HG03175 (cell line): Measurements from ENCODE around the gene RIBC2.
"Not testable (repeated sequence)": the region's sequence is repeated elsewhere in the genome, so short reads cannot be mapped to it uniquely, and the experiment has no call there.

Experiments
- ATAC-seq: cut with Tn5 transposase; IDR thresholded peaks from one replicate; pipeline ENCODE4 v1.9.1; 2021; ENCODE audit warnings: mild to moderate bottlenecking, moderate library complexity; ENCODE audit not compliant: unreplicated experiment

Gene RIBC2

GRCh38 chr22:45424241-45424731 lies 10.8 kb downstream of the RIBC2 start:
- ATAC-seq = no peak

- no peak for ATAC-seq
These were observed 11.6 kb downstream of the RIBC2 start for GRCh38 chr22:45425101-45425500.

DNA sequence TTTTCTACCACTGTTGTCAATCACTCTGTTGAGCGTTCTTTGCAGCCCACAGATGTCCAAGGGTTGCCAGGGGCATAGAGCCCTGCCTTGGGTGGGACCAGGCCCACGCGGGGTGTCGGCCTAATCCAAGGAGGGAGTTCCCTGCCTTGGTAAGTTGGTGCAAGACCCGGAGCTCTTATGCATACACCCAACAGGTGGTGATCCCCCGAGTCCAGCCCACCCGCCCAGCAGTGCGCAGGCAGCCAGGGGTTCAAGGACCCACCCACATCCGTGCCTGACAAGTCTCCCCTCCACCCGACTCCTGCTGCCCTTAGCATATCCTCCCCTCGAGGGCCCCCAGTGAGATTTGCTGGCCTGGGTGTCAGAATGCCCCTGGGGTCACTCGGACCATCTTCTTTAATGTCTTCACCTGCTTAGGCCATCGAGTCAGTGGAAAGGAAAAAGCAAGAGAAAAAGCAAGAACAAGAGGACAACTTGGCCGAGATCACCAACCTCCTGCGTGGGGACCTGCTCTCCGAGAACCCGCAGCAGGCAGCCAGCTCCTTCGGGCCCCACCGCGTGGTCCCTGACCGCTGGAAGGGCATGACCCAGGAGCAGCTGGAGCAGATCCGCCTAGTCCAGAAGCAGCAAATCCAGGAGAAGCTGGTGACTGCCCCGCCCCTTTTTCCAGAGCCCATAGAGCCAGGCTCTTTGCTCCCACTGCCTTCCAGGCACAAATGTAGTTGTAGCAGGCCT lies 12.2 kb downstream of the RIBC2 start:
- no peak for ATAC-seq

DNA sequence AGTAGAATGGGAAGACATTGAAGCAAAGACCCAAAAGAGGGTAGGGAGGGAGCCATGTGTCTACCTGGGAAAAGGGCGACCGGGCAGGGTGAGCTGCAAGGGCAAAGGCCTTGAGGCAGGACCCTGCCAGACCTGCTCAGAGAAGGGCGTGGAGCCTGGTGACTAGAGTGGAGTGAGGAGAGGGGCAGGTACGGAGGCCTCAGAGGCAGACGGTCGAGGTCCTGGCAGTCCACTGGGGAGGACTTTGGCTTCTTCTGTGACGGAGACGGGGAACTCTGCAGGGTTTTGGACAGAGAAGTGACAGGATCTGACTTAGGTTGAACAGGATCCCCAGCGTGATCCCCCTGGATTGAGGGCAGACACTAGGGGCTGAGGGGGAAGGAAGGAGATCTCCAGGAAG lies 12.9 kb downstream of the RIBC2 start:
- no peak for ATAC-seq

- no peak for ATAC-seq
These were observed 13.6 kb downstream of the RIBC2 start for GRCh38 chr22:45427114-45427513.

DNA sequence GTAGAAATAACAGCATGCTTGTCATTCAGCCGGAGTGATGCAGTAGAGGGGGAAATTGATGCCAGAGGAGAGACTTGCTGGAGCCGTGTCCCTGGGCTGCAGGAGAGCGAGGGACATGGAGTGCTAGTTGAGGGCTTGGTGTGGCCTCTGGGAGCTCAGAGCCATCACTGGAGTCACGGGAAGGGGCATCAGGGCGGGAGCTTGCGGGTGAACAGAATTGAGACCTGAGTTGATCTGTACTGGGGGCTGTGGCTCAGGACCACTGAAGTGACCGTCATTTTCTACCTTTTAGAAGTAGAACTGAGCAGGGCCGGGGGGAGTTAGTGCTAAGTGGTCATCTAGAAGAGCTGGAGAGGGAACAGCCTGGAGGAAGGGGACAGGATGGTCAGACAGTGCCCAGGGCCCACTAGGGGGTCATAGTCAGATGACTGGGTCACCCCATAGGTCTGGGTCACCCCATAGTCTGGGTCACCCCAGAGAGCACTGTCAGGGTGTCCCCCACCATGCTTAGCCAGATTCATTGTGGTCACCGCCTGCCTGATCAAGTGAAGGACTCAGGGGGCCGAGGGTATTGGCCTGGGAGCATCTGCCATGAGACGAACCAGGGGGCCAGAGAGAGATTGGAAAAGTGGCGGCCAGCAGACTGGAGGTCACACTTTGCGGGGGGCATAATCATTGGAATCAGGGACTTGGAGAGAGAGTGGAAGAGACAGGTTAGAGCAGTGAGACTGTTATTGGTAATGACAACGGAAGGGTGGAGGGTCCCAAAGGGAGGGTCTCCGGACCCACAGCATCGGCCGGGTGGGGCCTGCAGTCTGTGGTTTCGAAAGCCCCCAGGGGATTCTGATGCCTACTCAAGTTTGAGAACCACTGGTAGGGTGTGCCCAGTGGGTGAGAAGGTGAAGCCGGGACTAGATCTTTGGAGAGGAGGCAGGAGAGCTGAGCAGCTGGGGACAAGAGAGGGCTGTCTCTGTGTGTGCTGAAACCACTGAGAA lies 15.2 kb downstream of the RIBC2 start:
- ATAC-seq = no peak

- no peak for ATAC-seq
These were observed 15.9 kb downstream of the RIBC2 start for GRCh38 chr22:45429424-45429823.

DNA sequence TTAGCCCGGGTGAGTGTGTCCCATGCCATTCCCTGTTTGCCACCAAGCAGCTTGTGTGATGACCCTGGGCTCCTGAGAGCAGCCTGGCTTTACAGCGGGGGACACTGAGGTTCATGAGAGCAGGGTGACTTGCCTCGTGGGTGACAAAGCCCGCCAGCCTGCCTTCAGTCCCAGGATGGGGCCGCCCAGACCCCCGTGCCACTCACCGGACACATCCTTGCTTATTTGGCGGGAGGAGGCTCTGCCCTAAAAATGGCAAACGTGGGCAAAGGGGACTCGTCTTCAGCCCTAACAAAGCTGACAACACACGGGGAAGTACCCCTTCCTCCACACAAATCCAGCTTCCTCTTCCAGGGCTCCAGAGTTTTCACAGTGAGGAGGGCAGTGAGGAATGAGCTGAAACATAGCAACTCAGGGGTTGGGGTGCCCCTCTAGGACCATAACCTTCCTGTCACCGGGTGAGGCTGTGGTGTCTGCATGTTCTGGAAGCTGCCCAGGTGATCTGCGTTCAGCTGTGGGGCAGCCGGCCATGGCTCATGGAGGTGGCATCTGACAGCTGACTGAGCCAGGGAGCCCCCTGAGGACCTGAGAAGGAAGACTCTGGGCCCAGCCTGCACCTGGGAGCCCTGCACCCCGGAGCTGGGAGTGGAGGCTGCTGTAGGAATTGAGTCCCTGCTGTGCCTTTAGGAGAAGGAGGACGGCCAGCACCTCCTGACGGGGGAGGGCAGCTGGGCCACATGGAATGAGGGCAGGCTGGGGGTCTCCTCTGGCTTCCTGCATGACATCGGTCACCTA lies 16.7 kb downstream of the RIBC2 start:
- no peak for ATAC-seq

- no peak for ATAC-seq
These were observed 17.4 kb downstream of the RIBC2 start for GRCh38 chr22:45430871-45431270.

- ATAC-seq = no peak
These were observed 21.5 kb downstream of the RIBC2 start for GRCh38 chr22:45434981-45435380.

DNA sequence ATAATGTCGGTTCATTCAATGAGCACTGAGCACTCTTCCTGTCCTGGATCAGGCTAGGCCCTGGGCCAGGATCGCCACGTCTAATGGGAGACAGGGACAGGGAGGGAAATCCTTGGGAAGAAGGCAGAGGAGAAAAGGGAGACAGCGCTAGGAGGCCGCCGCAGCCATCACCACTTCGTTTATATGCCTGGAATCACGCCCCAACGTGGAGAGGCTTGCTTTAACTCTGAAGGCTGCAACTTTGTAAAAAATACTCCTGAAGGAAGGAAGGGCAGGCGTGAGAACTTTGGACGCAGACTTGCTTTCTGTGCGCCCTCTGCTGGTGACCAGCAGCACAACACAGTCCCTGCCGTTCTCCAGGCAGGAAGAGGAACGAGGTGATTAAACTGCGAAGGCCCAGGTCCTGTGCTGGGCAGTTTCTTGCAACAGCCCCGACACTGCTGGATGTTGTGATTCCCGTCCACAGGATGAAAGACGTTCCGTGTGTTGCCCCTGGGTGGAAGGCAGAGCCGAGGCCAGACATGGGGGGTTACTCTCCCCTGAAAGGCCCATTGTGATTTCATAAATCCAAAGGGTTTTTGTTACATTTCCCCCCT lies 22.1 kb downstream of the RIBC2 start:
- ATAC-seq = peak; percentile 42

DNA sequence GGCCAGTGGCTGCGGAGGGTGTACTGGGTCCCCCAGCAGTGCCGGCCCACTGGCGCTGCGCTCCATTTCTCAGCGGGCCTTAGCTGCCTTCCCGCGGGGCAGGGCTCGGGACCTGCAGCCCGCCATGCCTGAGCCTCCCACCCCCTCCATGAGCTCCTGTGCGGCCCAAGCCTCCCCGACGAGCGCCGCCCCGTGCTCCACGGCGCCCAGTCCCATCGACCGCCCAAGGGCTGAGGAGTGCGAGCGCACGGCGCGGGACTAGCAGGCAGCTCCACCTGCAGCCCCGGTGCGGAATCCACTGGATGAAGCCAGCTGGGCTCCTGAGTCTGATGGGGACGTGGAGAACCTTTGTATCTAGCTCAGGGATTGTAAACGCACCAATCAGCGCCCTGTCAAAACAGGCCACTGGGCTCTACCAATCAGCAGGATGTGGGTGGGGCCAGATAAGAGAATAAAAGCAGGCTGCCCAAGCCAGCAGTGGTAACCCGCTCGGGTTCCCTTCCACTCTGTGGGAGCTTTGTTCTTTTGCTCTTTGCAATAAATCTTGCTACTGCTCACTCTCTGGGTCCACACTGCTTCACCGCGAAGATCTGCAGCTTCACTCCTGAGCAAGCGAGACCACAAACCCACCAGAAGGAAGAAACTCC lies 23.5 kb downstream of the RIBC2 start:
- ATAC-seq = not testable (repeated sequence)

DNA sequence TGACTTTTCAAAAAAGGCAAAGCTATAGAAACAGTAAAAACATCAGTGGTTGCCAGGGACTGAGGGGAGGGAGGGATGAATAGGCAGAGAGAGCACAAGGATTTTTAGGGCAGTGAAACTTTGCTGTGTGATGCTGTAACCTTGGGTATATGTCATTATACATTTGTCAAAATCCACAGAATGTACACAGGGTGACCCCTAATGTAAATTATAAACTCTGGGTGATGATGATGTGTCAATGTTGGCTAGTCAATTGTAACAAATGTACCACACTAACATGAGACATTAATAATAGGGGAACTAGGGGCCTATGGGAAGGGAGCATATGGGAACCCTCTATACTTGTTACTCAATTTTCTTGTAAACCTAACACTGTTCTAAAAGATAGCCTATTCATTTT lies 24.8 kb downstream of the RIBC2 start:
- no peak for ATAC-seq

DNA sequence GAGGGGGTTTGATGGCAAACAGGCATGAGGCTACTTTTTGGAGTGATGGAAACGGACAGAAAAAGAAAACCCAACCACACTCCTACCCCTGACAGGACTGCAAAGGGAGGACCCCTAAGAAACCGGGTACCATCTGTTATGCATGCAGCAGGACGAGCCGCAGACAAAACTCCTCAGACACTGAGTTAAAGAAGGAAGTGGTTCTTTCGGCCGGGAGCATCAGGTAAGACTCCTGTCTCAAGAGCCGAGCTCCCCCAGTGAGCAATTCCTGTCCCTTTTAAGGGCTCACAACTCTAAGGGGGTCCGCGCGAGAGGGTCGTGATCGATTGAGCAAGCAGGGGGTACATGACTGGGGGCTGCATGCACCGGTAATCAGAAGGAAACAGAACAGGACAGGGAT lies 27.2 kb downstream of the RIBC2 start:
- not testable (repeated sequence) for ATAC-seq

- ATAC-seq = no peak
These were observed 27.6 kb downstream of the RIBC2 start for GRCh38 chr22:45441138-45441537.

DNA sequence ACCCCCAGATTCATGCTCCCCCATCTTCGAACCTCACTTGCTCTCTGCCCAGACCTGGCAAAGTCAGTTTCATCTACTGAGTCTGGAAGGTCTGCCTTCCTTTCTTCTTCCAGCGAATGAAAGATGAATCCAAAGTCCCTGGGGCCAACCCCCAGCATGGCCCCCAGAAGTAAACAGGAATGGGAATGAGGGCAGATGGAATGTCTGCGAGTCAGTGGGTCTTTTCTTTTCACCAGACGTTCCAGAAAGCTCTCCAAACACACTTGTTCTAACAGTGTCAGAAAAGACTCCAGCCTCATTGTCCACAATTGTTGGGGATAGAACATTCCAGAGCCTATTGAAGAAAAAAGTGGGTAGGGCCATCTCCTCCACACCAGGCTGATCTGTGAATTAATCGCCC lies 28.6 kb downstream of the RIBC2 start:
- ATAC-seq = no peak

- no peak for ATAC-seq
These were observed 30.7 kb downstream of the RIBC2 start for GRCh38 chr22:45444168-45444567.

- ATAC-seq = no peak
These were observed 31.7 kb downstream of the RIBC2 start for GRCh38 chr22:45445031-45445710.

DNA sequence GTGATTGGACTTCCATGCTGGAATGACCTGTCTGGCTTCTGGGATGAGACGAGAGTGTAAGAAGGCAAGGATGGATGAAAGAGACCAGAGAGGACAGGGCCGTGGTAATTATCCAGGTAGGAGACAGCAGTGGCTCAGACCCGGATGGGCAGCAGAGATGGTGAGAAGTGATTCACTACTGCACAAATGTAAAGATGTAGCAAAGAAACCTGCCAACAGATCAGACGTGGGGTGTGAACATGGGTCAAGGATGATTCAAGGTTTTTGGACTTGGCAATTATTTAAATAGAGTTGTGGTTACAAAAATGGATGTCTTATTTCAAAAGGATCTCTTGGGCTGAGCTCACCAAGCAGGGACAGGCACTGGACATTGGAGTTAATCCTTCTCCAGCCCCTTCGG lies 32.7 kb downstream of the RIBC2 start:
- no peak for ATAC-seq

- ATAC-seq = not testable (repeated sequence)
These were observed 34.1 kb downstream of the RIBC2 start for GRCh38 chr22:45447596-45447995.
